Measurements from ENCODE around the gene ZBTB1. TPM values are rescaled to one million over a fixed set of nuclear protein-coding genes. Genes with fewer than 3 reads are reported as not detected.
A peak's percentile ranks its signal among the peaks of the same experiment; 100 is the strongest.

The ZBTB1 gene
- total and polyA plus RNA-seq, 9 of the 15 experiments (the other 6 are each of a cell fraction or from before 2014, with no cell fraction given), result 2.3 to 16.5 (median 9.0) TPM

GRCh38 chr14:64504897-64505794 lies 576 bp downstream of the ZBTB1 start (continued):
- TF ChIP-seq ARID3A (IDR thresholded peaks at IDR 0.05; ENCODE audit: borderline replicate concordance, low read depth, low read length), result no peak
- TF ChIP-seq CXXC5 (CRISPR knock-in tag; IDR thresholded peaks at IDR 0.05), result peak; percentile 73
- TF ChIP-seq ELF1 (tag; IDR thresholded peaks at IDR 0.05), result 0 out of 2 replicates have a peak, but pooled peaks have one; percentile 6
- TF ChIP-seq NFXL1 (CRISPR knock-in tag; IDR thresholded peaks at IDR 0.05), result no peak
- TF ChIP-seq BDP1 (IDR thresholded peaks at IDR 0.05; ENCODE audit: insufficient read depth, insufficient read length), result no peak
- no peak for TF ChIP-seq ZNF280A (IDR thresholded peaks at IDR 0.05; ENCODE audit: low read depth, partially characterized antibody)
- TF ChIP-seq PKNOX1 (IDR thresholded peaks at IDR 0.05), result peak; percentile 99
- peak; percentile 12 to 22; a peak in 2 of 4 replicates for TF ChIP-seq NRF1 (conservative IDR thresholded peaks at IDR 0.05 in 1 of 2, IDR thresholded peaks at IDR 0.05 in 1 of 2)
- TF ChIP-seq ID3 (CRISPR knock-in tag; IDR thresholded peaks at IDR 0.05), result no peak
- 0 out of 2 replicates have a peak, but pooled peaks have one; percentile 38 for TF ChIP-seq ID3 (tag; IDR thresholded peaks at IDR 0.05)
- TF ChIP-seq POLR2G (IDR thresholded peaks at IDR 0.05; ENCODE audit: low read depth, low read length), result peak; percentile 57
- TF ChIP-seq GABPA (tag; conservative IDR thresholded peaks at IDR 0.05; ENCODE audit: low read depth), result peak; percentile 51
- no peak for TF ChIP-seq FOXP1 (CRISPR knock-in tag; IDR thresholded peaks at IDR 0.05)
- peak; percentile 79 for TF ChIP-seq HNRNPLL (IDR thresholded peaks at IDR 0.05; ENCODE audit: low read depth, low read length, poor library complexity, severe bottlenecking)
- peak; percentile 3; the same call in 1 of the 2 replicates for TF ChIP-seq CREM (IDR thresholded peaks at IDR 0.05; ENCODE audit: low read depth)
- peak; percentile 87 for TF ChIP-seq L3MBTL2 (IDR thresholded peaks at IDR 0.05)
- no peak for TF ChIP-seq ZNF398 (CRISPR knock-in tag; IDR thresholded peaks at IDR 0.05)
- 0 out of 2 replicates have a peak, but pooled peaks have one; percentile 12 for TF ChIP-seq MYC (IDR thresholded peaks at IDR 0.05; ENCODE audit: low read depth, low read length)
- no peak for TF ChIP-seq MYC (CRISPR knock-in tag; IDR thresholded peaks at IDR 0.05; ENCODE audit: borderline replicate concordance, low read depth)
- peak; percentile 39; the same call in 1 of the 2 replicates for TF ChIP-seq CHD2 (IDR thresholded peaks at IDR 0.05; ENCODE audit: low read depth, low read length)
